PFSK-1 (cell line): ENCODE measurements around the gene NPAT.

ENCODE experiments used
- POLR2AphosphoS5 ChIP-seq: IDR thresholded peaks from 2 replicates; pipeline ENCODE4 v1.6.1; 2012; ENCODE audit warnings: low read depth, mild to moderate bottlenecking, control low read depth, low read length, moderate library complexity
- REST ChIP-seq, 2 experiments: IDR thresholded peaks; 2 replicates each; pipeline versions ENCODE4 v1.6.1 to v1.8.0; 2011 to 2012; ENCODE audit warnings: low read depth in 2 of 2, low read length in 2 of 2, control low read depth in 1 of 2, inconsistent platforms in 1 of 2, mild to moderate bottlenecking in 1 of 2, moderate library complexity in 1 of 2; ENCODE audit not compliant: insufficient read depth in 1 of 2
- SIN3A ChIP-seq: IDR thresholded peaks from 2 replicates; pipeline ENCODE4 v1.6.1; 2012; ENCODE audit warnings: mild to moderate bottlenecking, low read length, moderate library complexity, borderline replicate concordance; ENCODE audit not compliant: insufficient read depth
- TAF1 ChIP-seq: IDR thresholded peaks from 2 replicates; pipeline ENCODE4 v1.6.1; 2012; ENCODE audit warnings: low read length, control low read depth, borderline replicate concordance; ENCODE audit not compliant: insufficient read depth

GRCh38 chr11:108122166-108122628, 100.2 kb downstream of the NPAT start:
- TF ChIP-seq TAF1 (no peak), SIN3A (no peak), POLR2AphosphoS5 (no peak), REST (IDR thresholded peaks at IDR 0.05; ENCODE audit: insufficient read depth in 1 of 2, low read depth in 2 of 2, low read length in 2 of 2) (no peak)
